ENCODE data around the gene SAT2.
A peak's percentile ranks its signal among the peaks of the same experiment; 100 is the strongest.
"Not testable (repeated sequence)": the region's sequence is repeated elsewhere in the genome, so short reads cannot be mapped to it uniquely, and the experiment has no call there.

Gene SAT2

DNA sequence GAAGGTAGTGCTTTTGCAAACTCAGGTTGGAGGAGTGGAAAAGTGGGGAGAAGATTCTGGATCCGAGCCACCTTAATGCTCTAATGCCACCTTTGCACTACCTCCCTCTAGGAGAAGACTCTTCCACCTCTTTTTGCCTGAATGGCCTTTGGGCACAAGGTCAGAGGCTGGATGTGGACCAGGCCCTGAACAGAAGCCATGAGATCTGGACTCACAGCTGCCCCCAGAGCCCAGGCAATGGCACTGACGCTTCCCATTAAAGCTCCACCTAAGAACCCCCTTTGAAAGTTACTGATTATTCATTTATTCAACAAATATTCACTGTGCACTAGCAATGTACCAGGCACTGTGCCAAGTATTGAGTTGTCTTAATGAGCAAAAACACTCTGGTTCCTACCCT lies 5.5 kb upstream of the SAT2 start:
- no peak for DNase-seq (ENCODE audit: low spot score)

DNA sequence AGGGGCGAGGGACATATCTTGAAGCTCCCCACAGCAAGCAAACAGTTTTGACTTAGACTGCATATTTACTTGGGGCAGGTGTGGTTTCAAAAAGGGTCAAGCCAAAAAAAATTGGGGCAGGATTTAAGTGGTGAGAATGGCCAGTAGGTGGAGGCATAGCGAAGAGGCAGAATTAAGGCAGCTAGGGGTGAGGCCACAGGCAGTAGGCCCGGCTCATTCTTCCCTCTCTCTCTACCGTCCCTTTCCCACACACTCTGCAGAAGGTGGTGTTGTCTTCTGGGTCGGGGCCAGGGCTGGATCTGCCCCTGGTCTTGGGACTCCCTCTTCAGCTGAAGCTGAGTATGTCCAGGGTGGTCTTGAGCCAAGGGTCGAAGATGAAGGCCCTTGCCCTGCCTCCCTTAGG lies 4.9 kb upstream of the SAT2 start:
- DNase-seq (ENCODE audit: low spot score), result peak; percentile 84

DNA sequence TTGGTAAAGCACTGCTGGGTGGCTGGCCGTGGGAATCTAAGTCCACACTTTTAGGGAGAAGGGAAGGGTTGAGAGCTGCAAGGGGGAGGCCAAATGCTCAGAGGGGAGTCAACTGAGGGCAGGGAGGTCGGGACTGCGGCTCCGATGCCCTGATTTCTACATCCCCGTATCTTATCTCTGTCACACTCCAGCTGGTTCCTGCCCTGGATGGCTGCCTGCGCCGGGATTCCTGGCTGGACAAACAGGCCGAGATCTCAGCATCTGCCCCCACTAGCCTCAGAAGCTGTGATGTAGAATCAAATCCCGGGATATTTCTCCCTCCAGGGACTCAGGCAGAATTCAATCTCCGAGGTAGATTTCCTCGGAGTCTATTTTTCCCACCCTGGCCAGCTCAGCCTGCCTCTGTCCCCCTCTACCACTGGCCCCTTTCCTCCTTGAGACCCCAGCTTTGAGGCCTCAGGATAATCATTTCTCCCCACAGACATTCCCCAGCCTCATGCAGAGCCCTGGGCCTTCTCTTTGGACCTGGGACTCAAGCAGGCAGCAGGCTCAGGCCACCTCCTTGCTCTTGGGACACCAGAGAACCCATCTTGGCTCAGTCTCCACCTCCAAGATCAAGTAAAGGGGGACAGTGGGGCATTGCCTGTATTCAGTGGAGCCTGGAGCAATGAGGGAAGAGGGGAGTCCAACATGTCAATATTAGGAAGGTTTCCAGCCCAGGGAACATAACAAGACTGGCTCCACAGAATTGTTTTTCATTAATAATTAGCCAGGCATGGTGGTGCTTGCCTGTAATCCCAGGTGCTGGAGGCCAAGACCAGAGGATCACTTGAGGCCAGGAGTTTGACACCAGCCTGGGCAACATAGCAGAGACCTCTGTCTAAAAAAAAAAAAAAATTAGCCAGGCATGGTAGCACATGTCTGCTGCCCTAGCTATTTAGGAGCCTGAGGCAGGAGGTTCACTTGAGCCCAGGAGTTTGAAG lies 4.1 kb upstream of the SAT2 start:
- no peak for DNase-seq (ENCODE audit: low spot score)

DNA sequence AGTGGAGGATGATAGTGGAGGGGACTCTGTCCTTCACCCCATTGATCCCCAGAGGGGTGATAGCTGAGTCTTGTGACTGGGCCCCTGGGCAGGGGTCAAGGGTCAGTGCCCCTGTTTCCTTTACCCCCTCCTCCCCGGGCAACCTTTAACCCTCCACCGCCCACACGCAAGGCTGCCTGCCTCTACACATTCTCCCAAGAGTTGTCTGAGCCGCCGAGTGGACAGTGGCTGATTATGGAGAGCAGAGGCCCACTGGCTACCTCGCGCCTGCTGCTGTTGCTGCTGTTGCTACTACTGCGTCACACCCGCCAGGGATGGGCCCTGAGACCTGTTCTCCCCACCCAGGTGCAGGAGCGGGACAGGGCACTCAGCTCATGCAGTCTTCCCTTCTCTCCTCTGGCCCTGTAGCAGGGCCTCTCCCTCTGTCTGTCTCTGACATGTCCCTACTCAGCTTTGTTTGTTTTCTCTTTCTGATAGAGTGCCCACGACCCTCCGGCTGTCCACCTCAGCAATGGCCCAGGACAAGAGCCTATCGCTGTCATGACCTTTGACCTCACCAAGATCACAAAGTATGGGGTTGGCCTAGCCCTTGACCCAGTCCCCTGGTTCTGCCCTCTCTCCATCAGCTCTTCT lies 2.4 kb upstream of the SAT2 start, which contains the start of gene SHBG:
Gene SHBG, plus strand, starts transcription at position 197 of the 633 bp plus-strand sequence. Its CDS starts 38 bp downstream, at position 235.
- no peak for DNase-seq (ENCODE audit: low spot score)

DNA sequence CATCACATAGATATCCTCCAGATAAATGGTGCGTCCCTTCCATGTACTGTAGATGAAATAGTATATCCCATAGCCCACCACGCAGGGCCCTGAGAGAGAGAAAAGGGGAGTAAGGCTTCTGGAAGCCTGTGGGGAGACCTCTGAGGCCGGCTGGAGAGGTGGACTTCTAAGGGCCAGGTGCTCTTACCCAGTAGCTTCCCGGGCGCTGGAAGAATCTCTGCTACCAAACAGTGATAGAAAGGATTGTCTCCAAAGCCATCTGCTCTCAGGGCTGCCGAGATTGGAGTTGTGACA lies 718 bp downstream of the SAT2 start:
- peak; percentile 34 for DNase-seq (ENCODE audit: low spot score)

DNA sequence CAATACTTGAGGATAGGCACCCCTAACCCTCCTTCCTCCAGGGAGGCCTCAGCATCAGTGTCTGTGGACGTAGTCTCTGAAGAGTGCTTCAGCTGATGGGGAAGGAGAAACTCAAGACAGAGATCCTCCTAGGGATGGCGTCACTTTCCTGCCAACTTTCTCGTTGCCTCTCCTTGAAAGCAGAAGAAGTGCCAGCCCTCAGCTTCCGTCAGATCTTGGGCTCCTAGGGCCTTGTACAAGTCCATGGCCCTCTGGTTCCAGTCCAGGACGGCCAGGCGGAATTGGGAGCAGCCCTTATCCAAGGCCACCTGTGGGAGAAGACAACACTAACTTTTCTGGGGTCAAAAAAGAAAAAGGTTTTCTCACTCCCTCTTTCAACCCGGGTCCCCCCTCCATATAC lies 1.3 kb downstream of the SAT2 start:
- no peak for DNase-seq (ENCODE audit: low spot score)

DNA sequence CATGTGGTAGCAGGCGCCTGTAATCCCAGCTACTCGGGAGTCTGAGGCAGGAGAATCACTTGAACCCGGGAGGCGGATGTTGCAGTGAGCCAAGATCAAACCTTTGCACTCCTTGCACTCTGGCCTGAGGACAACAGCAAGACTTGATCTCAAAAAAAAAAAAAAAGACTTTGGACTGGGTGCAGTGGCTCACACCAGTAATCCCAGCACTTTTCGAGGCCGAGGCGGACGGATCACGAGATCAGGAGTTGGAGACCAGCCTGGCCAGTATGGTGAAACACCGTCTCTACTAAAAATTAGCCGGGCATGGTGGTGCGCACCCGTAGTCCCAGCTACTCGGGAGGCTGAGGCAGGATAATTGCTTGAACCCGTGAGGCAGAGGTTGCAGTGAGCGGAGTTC lies 1.9 kb downstream of the SAT2 start:
- DNase-seq (ENCODE audit: low spot score), result not testable (repeated sequence)

DNA sequence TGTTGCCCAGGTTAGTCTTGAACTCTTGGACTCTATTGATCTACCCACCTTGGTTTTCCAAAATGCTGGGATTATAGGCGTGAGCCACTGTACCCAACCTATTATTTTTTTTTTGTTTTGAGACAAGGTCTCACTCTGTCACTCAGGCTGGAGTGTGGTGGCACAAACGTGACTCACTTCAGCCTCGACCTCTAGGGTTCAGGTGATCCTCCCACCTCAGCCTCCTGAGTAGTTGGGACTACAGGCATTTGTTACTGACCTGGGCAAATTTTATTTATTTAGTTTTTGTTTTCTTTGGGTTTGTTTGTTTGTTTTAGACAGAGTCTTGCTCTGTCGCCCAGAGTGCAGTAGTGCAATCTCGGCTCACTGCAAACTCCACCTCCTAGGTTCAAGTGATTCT lies 4.0 kb downstream of the SAT2 start:
- no peak for DNase-seq (ENCODE audit: low spot score)

DNA sequence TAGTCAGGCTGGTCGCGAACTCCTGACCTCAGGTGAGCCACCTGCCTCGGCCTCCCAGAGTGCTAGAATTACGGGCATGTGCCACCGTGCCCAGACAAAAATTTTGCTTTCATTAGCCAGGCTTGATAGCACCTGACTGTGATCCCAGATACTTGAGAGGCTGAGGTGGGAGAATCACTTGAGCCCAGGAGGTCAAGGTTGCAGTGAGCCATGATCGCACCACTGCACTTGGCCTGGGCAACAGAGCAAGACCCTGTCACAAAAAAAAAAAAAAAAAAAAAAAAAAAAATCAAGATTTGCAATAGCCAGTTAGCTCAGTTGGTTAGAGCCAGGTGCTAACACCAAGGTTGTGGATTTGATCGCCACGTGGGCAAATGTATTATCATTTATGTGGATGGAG lies 6.8 kb downstream of the SAT2 start:
- DNase-seq (ENCODE audit: low spot score), result no peak

DNA sequence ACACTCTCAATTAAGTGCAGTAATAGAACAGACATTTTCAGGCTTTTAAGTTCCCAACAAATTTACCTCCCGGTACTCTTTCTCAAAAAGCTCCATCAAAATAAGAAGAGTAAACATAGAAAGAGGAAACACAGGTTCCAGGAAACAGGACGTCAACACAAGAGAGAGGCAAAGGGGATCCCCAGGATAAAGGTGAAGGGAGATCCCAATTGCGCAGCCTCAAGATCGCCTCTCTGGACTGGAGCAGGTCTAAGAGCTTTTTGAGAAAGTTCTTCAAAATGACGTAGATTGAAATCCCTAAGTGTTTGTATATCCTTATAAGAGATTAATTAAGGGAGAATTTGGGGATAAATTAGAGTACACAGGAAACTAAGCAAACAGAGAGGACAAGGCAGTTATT lies 9.0 kb downstream of the SAT2 start:
- no peak for DNase-seq (ENCODE audit: low spot score)

DNA sequence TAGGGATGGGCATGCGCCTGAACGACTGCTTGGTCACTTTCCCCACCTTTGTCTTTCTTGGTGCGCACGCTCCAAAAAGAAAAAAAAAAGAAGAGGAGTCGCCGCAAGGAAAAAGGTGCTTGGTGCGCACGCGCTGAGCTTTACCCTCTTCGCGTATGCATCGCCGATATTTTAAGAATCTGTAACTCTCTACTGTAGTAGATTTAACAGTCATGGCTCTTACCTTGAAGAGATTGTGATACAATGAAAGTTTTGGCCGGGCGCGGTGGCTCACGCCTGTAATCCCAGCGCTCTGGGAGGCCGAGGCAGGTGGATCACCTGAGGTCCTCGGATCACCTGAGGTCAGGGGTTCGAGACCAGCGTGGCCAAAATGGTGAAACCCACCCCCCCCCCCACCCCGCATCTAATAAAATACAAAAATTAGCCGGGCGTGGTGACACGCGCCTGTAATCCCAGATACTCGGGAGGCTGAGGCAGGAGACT lies 12.3 kb downstream of the SAT2 start:
- no peak for DNase-seq (ENCODE audit: low spot score)

DNA sequence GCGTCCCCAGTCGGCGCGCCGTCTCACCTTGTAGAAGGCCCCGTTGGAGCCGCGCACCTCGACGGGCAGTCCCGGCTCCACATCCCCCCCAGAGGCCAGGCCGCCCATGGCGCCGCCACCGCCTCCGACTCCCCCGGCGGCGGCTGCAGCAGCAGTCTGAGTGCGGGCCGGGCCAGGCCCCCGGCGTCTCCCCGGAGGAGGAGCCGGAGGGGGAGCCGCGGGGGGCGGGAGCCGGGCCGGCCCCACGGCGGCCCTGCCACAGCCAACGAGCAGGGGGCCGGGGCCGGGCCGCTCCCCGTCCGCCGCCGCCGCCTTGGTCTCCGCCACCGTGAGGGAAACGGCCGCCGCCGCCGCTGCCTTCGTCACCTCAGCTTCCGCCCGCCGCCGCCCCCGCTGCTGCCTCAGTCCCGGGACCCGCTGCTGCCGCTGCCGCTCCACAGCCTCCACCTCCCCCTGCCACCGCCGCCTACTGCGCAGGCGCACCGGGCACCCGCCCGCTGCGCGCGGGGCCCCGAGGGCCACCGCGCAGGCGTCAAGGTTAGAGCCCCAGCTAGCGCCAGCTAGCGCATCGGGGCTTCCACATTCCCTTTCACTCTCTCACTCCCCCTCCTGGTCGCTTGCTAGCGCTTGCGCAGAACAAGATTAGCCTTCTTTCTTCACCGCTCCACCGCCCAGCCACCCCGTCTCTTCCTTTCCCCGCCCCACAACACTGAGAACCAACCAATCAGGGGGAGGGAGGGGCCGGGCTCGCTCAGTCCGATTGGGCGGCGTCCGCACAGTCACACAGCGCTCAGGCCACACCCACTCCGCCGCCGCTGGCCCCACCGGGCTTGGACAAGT lies 13.0 kb downstream of the SAT2 start, which contains the start of gene FXR2:
Gene FXR2, minus strand, starts transcription at position 473 of the 840 bp plus-strand sequence. Its CDS starts 365 bp downstream, at position 108.
- DNase-seq (ENCODE audit: low spot score), result peak; percentile 100

DNA sequence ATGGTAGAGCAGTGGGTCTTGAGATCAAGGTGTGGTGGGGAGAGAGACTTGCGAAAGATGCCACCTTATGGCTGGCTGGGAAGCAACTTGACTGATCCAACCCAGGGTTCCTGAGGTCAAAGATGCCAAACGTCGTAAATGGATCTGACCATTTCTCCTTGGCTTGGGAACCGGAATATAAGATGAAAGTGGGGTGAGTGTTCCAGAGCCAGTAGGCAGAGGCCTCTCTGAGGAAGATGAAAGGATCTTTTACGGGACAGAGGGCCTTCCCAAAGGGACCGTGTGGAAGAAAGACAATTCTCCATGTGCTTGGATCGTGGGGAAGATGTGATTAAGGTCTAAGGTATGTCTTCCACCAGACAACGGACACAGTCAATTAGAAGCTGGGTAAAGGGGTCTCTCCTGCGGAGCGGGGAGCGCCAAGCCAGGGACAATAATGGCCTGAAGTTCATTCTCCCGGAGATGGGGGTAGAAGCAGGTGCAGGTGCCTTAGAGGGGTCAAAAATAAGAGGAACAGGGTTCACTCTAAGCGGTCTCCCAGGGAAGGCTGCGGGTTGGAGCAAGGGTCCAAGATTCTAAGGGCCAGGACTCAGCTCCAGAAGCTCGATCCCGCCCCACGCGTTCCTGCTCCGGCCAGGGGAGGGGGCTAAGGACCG lies 13.7 kb downstream of the SAT2 start:
- DNase-seq (ENCODE audit: low spot score), result peak; percentile 35

DNA sequence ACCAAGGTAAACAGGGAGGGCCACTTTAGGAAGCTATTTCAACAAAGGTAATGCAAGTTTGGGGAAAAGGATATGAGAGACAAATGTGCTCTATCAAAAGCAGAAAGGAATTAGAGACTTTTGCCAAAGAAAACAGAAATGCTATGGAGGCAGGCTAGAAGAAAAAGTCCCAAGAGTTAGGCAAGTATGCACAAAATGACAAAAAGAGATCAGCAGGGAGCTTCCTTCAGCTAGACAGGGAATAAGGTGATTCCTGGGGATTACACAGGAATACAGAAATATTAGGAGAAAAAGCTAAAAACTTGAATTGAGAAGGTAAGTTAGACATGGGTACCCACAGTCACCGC lies 15.4 kb downstream of the SAT2 start:
- DNase-seq (ENCODE audit: low spot score), result no peak

DNA sequence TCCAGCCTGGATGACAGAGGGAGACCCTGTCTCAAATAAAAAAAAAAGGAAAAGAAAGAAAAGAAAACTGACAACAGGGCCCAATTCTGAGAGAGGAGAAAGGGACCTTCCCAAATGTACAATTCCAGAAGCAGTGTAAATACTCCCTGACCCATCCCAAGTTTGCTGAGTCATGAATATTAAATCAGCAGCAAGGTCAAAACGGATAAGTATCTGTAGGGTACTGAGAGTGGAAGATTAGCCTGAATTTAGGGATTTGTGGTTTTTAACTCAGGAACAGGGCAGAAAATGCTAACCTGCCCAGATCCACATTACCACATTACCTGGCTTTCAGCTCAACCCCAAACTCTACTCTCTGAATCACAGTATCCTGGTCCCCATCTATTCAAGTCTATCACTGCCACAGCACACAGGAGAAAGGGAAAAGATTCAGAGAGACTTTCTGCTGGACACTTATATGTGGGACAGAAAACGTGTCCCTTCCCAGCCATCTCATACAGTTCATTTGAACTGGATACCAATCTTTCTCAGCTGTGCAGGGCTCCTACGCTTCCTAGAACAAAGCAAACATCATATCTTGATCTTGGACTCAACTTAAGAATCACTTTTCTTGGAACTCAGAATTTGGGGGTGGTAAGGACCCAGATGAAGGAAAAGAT lies 15.9 kb downstream of the SAT2 start:
- no peak for DNase-seq (ENCODE audit: low spot score)

DNA sequence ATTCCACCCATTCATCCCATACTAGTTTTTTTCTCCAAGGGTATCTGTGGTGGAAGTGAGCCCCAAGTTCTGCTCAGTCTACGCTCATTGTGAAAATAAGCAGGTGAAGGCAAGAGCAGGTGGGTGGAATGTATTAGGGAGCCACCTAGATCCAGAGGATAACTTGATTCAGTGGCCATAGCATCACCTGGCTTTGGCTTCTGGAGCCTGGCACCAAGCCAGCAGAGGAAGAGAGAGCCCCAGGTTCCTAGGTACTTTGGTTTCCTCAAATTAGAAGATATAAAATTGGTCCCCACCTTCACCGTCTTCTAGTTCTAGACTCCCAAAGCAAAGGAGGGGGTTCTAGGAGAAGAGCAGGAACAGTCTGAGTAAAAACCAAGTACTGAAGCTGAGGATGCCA lies 17.0 kb downstream of the SAT2 start:
- no peak for DNase-seq (ENCODE audit: low spot score)

DNA sequence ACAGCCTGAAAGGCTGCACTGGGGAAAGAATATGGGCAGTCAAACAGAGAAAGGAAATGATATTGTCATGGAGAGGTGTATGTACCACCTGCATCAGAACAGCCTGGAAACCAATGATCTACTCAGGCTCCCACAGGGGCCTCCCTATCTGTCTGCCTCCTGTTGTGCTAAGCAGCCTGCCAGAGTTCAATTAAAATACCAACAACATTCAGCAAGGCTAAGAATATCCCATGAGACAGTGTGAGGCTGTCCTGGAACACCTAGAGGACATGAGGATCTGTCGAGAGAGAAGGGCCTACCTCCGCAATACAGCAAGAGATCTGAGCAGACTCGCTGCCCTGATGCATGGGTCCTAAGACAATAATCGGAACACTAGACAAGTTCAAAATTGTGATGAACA lies 21.3 kb downstream of the SAT2 start:
- DNase-seq (ENCODE audit: low spot score), result no peak

DNA sequence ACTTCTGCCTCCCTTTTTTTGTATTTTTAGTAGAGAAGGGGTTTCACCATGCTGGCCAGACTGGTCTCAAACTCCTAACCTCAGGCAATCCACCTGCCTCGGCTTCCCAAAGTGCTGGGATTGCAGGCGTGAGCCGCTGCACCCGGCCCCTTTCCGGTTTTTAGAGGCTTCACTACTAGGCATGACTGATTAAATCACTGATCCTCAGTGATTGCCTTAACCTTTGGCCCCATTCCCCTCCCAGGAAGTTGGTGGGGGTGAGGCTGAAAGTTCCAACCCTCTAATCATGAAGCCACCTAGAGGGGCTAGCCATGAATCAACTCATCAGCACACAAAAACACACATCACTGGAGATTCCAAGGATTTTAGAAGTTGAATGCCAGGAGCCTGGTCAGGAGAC lies 30.1 kb downstream of the SAT2 start:
- DNase-seq (ENCODE audit: low spot score), result not testable (repeated sequence)

DNA sequence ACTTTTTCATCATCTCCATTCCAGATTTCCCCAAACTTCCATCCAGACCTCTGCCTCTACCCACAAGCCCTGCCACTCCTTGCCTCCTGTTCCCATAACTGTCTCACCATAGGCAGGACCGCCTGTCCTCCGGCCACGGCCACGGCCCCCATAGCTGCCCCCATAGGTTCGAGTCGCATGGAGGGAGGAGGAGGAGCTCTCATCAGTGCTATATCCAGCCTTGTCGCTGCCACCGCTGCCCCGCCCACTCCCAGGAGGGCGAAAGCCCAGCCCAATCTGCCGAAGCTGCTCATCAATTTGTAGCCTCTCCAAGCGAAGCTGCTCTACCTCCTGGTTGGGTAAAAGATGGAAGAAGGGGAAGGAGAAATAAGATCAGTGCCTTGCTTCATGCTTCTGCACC lies 34.3 kb downstream of the SAT2 start:
- no peak for DNase-seq (ENCODE audit: low spot score)

DNA sequence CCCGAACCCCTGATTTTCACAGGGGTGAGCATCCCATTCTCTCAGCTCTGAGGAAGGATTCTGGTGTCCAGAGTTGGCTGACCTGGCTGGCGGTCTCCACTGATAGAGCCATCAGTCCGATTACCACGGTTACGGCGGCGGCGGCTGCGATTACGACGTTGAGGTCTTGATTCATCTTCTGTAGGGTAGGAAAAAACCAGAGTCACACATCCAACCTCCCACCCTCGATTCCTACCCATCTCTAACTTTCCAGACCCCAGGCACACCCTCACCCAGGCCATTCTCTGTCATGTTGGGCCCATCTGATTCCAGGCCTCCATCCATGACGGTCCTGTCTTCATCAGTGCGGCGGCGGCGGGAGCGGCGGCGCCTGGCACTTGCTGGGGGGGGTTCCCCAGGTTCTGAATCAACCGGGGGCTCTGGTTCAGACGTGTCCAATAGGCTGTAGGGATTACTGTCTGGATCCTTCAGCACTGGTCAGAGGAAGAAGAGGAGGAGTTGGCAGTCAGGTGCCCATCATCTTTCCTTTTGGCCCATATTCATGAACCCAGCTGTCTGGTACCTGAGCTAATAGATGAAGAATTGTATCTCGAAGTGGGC lies 35.1 kb downstream of the SAT2 start:
- DNase-seq (ENCODE audit: low spot score), result no peak

DNA sequence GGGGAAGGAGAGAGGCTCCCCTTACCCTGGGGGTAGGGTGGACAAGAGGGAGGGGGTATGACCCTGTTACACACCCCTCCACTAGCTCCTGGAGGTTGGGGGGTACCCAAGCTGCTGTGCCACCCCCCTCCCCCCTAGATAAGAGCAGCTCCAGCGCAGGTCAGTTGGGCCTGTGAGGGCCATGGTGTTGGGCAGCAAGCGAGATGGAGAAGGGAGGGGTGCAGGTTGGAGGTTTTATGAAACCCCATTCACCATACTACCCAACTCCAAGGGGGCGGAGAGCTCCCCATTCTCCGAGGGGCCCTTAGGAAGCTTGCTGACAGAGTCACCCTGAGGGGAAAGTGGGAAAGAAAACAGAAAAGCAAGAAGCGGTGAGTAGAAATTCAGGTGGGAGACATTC lies 36.0 kb downstream of the SAT2 start:
- DNase-seq (ENCODE audit: low spot score), result no peak
